HG02981 (cell line): ENCODE data around the gene S100PBP.

Experiments used
- ATAC-seq: cut with Tn5 transposase; IDR thresholded peaks from one replicate; pipeline ENCODE4 v1.9.1; 2021; ENCODE audit warnings: mild to moderate bottlenecking, moderate library complexity; ENCODE audit not compliant: unreplicated experiment

Gene S100PBP

GRCh38 chr1:32886004-32886827, 68.8 kb downstream of the S100PBP start, which contains the start of gene HPCA:
Gene HPCA (plus strand): TSS chr1:32886491. CDS start chr1:32888899, 2,408 bp downstream.
- ATAC-seq: no peak

- ATAC-seq: no peak
These were observed 69.5 kb downstream of the S100PBP start for GRCh38 chr1:32886828-32887414.

- ATAC-seq: no peak
These were observed 70.2 kb downstream of the S100PBP start for GRCh38 chr1:32887623-32888022.

- ATAC-seq: no peak
These were observed 70.7 kb downstream of the S100PBP start for GRCh38 chr1:32888134-32888533.

- no peak for ATAC-seq
These were observed 71.4 kb downstream of the S100PBP start for GRCh38 chr1:32888677-32889420.

GRCh38 chr1:32889731-32890278, 72.4 kb downstream of the S100PBP start:
- no peak for ATAC-seq

- ATAC-seq: no peak
These were observed 73.2 kb downstream of the S100PBP start for GRCh38 chr1:32890516-32891240.

GRCh38 chr1:32891241-32891570, 73.8 kb downstream of the S100PBP start:
- no peak for ATAC-seq

GRCh38 chr1:32891630-32892029, 74.2 kb downstream of the S100PBP start:
- ATAC-seq: no peak

GRCh38 chr1:32892368-32893197, 75.1 kb downstream of the S100PBP start:
- no peak for ATAC-seq

GRCh38 chr1:32893198-32894018, 76.0 kb downstream of the S100PBP start:
- no peak for ATAC-seq

- no peak for ATAC-seq
These were observed 76.7 kb downstream of the S100PBP start for GRCh38 chr1:32894019-32894600.

GRCh38 chr1:32894681-32895080, 77.2 kb downstream of the S100PBP start:
- no peak for ATAC-seq

GRCh38 chr1:32895325-32896215, 78.1 kb downstream of the S100PBP start:
- no peak for ATAC-seq

GRCh38 chr1:32896451-32896850, 79.0 kb downstream of the S100PBP start:
- ATAC-seq: no peak

- no peak for ATAC-seq
These were observed 79.9 kb downstream of the S100PBP start for GRCh38 chr1:32897082-32898049.

- no peak for ATAC-seq
These were observed 80.6 kb downstream of the S100PBP start for GRCh38 chr1:32898056-32898455.
